Measurements from ENCODE around the gene ZC3H8. TPM values are rescaled to one million over a fixed set of nuclear protein-coding genes. Genes with fewer than 3 reads are reported as not detected.
"Not testable (repeated sequence)": the region's sequence is repeated elsewhere in the genome, so short reads cannot be mapped to it uniquely, and the experiment has no call there.

ZC3H8 gene
- total RNA-seq, 1 donor, result 2.2 TPM

GRCh38 chr2:112260295-112260625 lies 5.4 kb upstream of the ZC3H8 start:
- DNase-seq (ENCODE audit: low read depth in 2 of 3, low spot score in 2 of 3), result no peak

- DNase-seq (ENCODE audit: low read depth in 2 of 3, low spot score in 2 of 3), result peak; percentile 64 to 88 (median 77)
These were observed 4.9 kb upstream of the ZC3H8 start for GRCh38 chr2:112259509-112260294.

- no peak for DNase-seq (ENCODE audit: low read depth in 2 of 3, low spot score in 2 of 3)
These were observed 2.7 kb upstream of the ZC3H8 start for GRCh38 chr2:112257575-112257974.

- no peak for DNase-seq (ENCODE audit: low read depth in 2 of 3, low spot score in 2 of 3)
These were observed 1.8 kb upstream of the ZC3H8 start for GRCh38 chr2:112256654-112257053.

GRCh38 chr2:112255875-112256274 lies 1.0 kb upstream of the ZC3H8 start:
- DNase-seq (ENCODE audit: low read depth in 2 of 3, low spot score in 2 of 3), result no peak

GRCh38 chr2:112253261-112253815 lies 1.5 kb downstream of the ZC3H8 start:
- DNase-seq (ENCODE audit: low read depth in 2 of 3, low spot score in 2 of 3), result peak in 2 of 3 donors; percentile 16 to 40

- DNase-seq (ENCODE audit: low read depth in 2 of 3, low spot score in 2 of 3), result no peak
These were observed 3.6 kb downstream of the ZC3H8 start for GRCh38 chr2:112251271-112251670.

GRCh38 chr2:112244854-112245253 lies 10.0 kb downstream of the ZC3H8 start:
- DNase-seq (ENCODE audit: low read depth in 2 of 3, low spot score in 2 of 3), result no peak

- no peak for DNase-seq (ENCODE audit: low read depth in 2 of 3, low spot score in 2 of 3)
These were observed 11.6 kb downstream of the ZC3H8 start for GRCh38 chr2:112243233-112243632.

GRCh38 chr2:112242384-112242783 lies 12.5 kb downstream of the ZC3H8 start:
- DNase-seq (ENCODE audit: low read depth in 2 of 3, low spot score in 2 of 3), result no peak

- DNase-seq (ENCODE audit: low read depth in 2 of 3, low spot score in 2 of 3), result no peak
These were observed 15.0 kb downstream of the ZC3H8 start for GRCh38 chr2:112239862-112240261.

- no peak for DNase-seq (ENCODE audit: low read depth in 2 of 3, low spot score in 2 of 3)
These were observed 24.5 kb downstream of the ZC3H8 start for GRCh38 chr2:112230371-112230770.

- no peak for DNase-seq (ENCODE audit: low read depth in 2 of 3, low spot score in 2 of 3)
These were observed 25.5 kb downstream of the ZC3H8 start for GRCh38 chr2:112229348-112229747.

GRCh38 chr2:112220831-112221230 lies 34.0 kb downstream of the ZC3H8 start:
- no peak for DNase-seq (ENCODE audit: low read depth in 2 of 3, low spot score in 2 of 3)

- DNase-seq (ENCODE audit: low read depth in 2 of 3, low spot score in 2 of 3), result no peak
These were observed 34.7 kb downstream of the ZC3H8 start for GRCh38 chr2:112220186-112220585.

GRCh38 chr2:112217854-112218253 lies 37.0 kb downstream of the ZC3H8 start:
- no peak for DNase-seq (ENCODE audit: low read depth in 2 of 3, low spot score in 2 of 3)

GRCh38 chr2:112216167-112216566 lies 38.7 kb downstream of the ZC3H8 start:
- DNase-seq (ENCODE audit: low read depth in 2 of 3, low spot score in 2 of 3), result peak in 1 of 3 donors; percentile 9

GRCh38 chr2:112207905-112208304 lies 46.9 kb downstream of the ZC3H8 start:
- not testable (repeated sequence) for DNase-seq (ENCODE audit: low read depth in 2 of 3, low spot score in 2 of 3)

- peak in 1 of 3 donors; percentile 39 for DNase-seq (ENCODE audit: low read depth in 2 of 3, low spot score in 2 of 3)
These were observed 50.4 kb downstream of the ZC3H8 start for GRCh38 chr2:112204411-112204810.

- DNase-seq (ENCODE audit: low read depth in 2 of 3, low spot score in 2 of 3), result no peak
These were observed 53.0 kb downstream of the ZC3H8 start for GRCh38 chr2:112201696-112202430.

- no peak for DNase-seq (ENCODE audit: low read depth in 2 of 3, low spot score in 2 of 3)
These were observed 55.7 kb downstream of the ZC3H8 start for GRCh38 chr2:112199188-112199587.

- no peak for DNase-seq (ENCODE audit: low read depth in 2 of 3, low spot score in 2 of 3)
These were observed 56.1 kb downstream of the ZC3H8 start for GRCh38 chr2:112198780-112199179.
